Psoas muscle (tissue), 8 donors: ENCODE data around the gene ARHGAP24. TPM values are rescaled to one million over a fixed set of nuclear protein-coding genes. Genes with fewer than 3 reads are reported as not detected.
"Not testable (repeated sequence)": the region's sequence is repeated elsewhere in the genome, so short reads cannot be mapped to it uniquely, and the experiment has no call there.

Source experiments
- ATAC-seq, 4 donors: fragments of 200-7000 bp; cut with Tn5 transposase; one replicate each; pipeline ENCODE4 v1.9.1; 2020; ENCODE audit warnings: moderate library complexity in 3 of 4, mild to moderate bottlenecking in 2 of 4
- DNase-seq, 2 donors: peaks; one replicate each; pipeline ENCODE4 v3.0.0-alpha.2; 2020
- H3K27ac ChIP-seq: fragments of 200-600 bp; one replicate; pipeline ENCODE4 v1.8.0; 2022
- H3K27me3 ChIP-seq, 3 donors: fragments of 200-600 bp in 1 of 3; one replicate each; pipeline versions ENCODE4 v1.6.1 to v1.8.0; 2013 to 2022; ENCODE audit warnings: low read length in 2 of 3, mild to moderate bottlenecking in 2 of 3, moderate library complexity in 1 of 3; ENCODE audit not compliant: insufficient read depth in 3 of 3
- H3K36me3 ChIP-seq, 2 donors: fragments of 200-600 bp in 1 of 2; one replicate each; pipeline versions ENCODE4 v1.6.1 to v1.8.0; 2013 to 2022; ENCODE audit warnings: low read depth in 1 of 2, mild to moderate bottlenecking in 1 of 2, moderate library complexity in 1 of 2; ENCODE audit not compliant: insufficient read depth in 1 of 2
- H3K4me1 ChIP-seq: fragments of 200-600 bp; one replicate; pipeline ENCODE4 v1.8.0; 2022
- H3K4me3 ChIP-seq: fragments of 200-600 bp; one replicate; pipeline ENCODE4 v1.8.0; 2022; ENCODE audit warnings: mild to moderate bottlenecking
- H3K9me3 ChIP-seq: fragments of 200-600 bp; one replicate; pipeline ENCODE4 v1.8.0; 2022
- CTCF ChIP-seq: fragments of 200-600 bp; IDR thresholded peaks from one replicate; pipeline ENCODE4 v1.8.0; 2022; ENCODE audit warnings: antibody characterized with exemption
- WGBS, 3 donors: extraction: QIAGEN DNeasy Blood & Tissue Kit; methylation state at CpG; one replicate each; pipeline versions ENCODE4 v1.1.6 to v1.1.7; 2013; 5-methylcytosine and 5-hydroxymethylcytosine counted together
- intact Hi-C, 2 donors: fragments of 100-400 bp; cut with DNase I; formaldehyde crosslinking; loops; one replicate each; pipeline versions ENCODE4 v1.11.0 to v1.14.2; 2022
- polyA plus RNA-seq, 3 donors: library from polyadenylated mRNA; stranded (reverse); fragments of 200-250 nt; gene quantifications; one replicate each; pipeline ENCODE4 v1.2.3, GENCODE V29; 2013
- total RNA-seq, 4 donors: library from RNA; stranded (reverse); fragmentation: NEBNext Ultra II Directional in 2 of 4; extraction: Animal tissue kit (Norgen Biotek cat#: 25700) in 2 of 4; gene quantifications; one replicate each; pipeline versions ENCODE4 v1.2.1 to v1.2.4, GENCODE V29; 2021 to 2023
- donor health status: healthy with polysubstance abuse.
- donor health status: DM: no; HTN: no; CAD: no; lungs with moderate emphysema.
- donor health status: Bipolar disorder and iron deficiency.
- donor health status: healthy.
- donor health status: DM: yes; HTN: yes; CAD: no.
- donor health status: DM: no; HTN: no; CAD: no.
- donor health status: DM: no; HTN: no; CAD: no.
- donor health status: DM: yes; HTN: yes; CAD: no.

Gene ARHGAP24
- total and polyA plus RNA-seq, 7 donors = 2.3 to 25.7 (median 4.6) TPM

GRCh38 chr4:85910985-85911384 lies 436.0 kb downstream of the ARHGAP24 start:
- H3K9me3 ChIP-seq = no peaks in the 10 kb centered on the region
- no peaks in the 10 kb centered on the region for H3K4me1 ChIP-seq
- H3K36me3 ChIP-seq = no peaks in the 10 kb centered on the region
- DNase-seq (no peak), ATAC-seq (no peak)
- intact Hi-C loops = no loop called here
- H3K27ac ChIP-seq = no peak overlapping the region
- H3K27me3 ChIP-seq = no peaks in the 10 kb centered on the region
- no peak overlapping the region for H3K4me3 ChIP-seq
- 81 to 95% (median 87%) methylated on average over 7 of the region's 7 CpGs for WGBS, 3 donors
- TF ChIP-seq CTCF = no peak

- no peaks in the 10 kb centered on the region for H3K9me3 ChIP-seq
Measured at GRCh38 chr4:85913931-85914694, 439.2 kb downstream of the ARHGAP24 start.

DNA sequence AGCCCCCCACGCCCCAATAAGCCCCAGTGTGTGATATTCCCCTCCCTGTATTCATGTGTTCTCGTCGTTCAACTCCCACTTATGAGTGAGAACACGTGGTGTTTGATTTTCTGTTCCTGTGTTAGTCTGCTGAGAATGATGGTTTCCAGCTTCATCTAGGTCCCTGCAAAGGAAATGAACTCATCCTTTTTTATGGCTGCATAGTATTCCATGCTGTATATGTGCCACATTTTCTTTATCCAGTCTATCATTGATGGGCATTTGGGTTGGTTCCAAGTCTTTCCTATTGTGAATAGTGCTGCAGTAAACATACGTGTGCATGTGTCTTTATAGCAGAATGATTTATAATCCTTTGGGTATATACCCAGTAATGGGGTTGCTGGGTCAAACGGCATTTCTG lies 440.6 kb downstream of the ARHGAP24 start:
- WGBS, 3 donors = 57 to 97% (median 94%) methylated on average over 6 of the region's 6 CpGs
- H3K9me3 ChIP-seq, H3K4me1 ChIP-seq, intact Hi-C loops, H3K27me3 ChIP-seq, DNase-seq, H3K4me3 ChIP-seq, H3K27ac ChIP-seq, H3K36me3 ChIP-seq, ATAC-seq: not testable (repeated sequence)

More at GRCh38 chr4:85913931-85914694, 439.2 kb downstream of the ARHGAP24 start:
- no peak for DNase-seq
- Histone ChIP-seq H3K36me3 (no peaks in the 10 kb centered on the region), H3K27me3 (no peaks in the 10 kb centered on the region), H3K27ac (no peak overlapping the region), H3K4me1 (no peaks in the 10 kb centered on the region), H3K4me3 (no peak overlapping the region)
- 96 to 99% (median 96%) methylated on average over 5 of the region's 5 CpGs for WGBS, 3 donors
- intact Hi-C loops = no loop called here
- ATAC-seq = no peak
- no peak for TF ChIP-seq CTCF

- intact Hi-C loops = no loop called here
- TF ChIP-seq CTCF = no peak
Measured at GRCh38 chr4:85919200-85919887, 444.4 kb downstream of the ARHGAP24 start.

DNA sequence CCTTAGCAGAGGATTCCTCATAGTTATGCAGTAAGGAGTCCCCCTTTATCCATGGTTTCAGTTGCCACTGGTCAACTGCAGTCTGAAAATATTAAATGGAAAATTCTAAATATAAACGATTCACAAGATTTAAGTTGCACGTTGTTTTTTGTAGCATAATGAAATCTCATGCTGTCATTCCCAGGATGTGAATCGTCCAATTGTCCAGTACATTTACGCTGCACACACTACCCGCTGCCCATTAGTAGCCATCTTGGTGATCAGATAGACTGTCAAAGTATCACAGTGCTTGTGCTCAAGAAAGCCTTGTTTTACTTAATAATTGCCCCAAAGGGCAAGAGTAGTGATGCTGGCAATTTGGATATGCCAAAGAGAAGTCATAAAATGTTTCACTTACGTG lies 450.1 kb downstream of the ARHGAP24 start:
- Histone ChIP-seq H3K36me3 (peaks cover 0 to 6% of the 10 kb centered on the region in 2 donors), H3K27ac (no peak overlapping the region), H3K4me1 (no peaks in the 10 kb centered on the region), H3K4me3 (no peak overlapping the region), H3K9me3 (no peaks in the 10 kb centered on the region), H3K27me3 (no peaks in the 10 kb centered on the region)
- intact Hi-C loops = no loop called here
- 94 to 95% (median 95%) methylated on average over 6 of the region's 6 CpGs for WGBS, 3 donors
- no peak for TF ChIP-seq CTCF
- DNase-seq (no peak), ATAC-seq (no peak)

More at GRCh38 chr4:85919200-85919887, 444.4 kb downstream of the ARHGAP24 start:
- Histone ChIP-seq H3K36me3 (no peaks in the 10 kb centered on the region), H3K4me3 (no peak overlapping the region), H3K9me3 (no peaks in the 10 kb centered on the region), H3K4me1 (no peaks in the 10 kb centered on the region), H3K27ac (no peak overlapping the region), H3K27me3 (no peaks in the 10 kb centered on the region)
- ATAC-seq (no peak), DNase-seq (no peak)
- WGBS, 3 donors = 92 to 95% (median 94%) methylated on average over 6 of the region's 6 CpGs
